Measurements from ENCODE around the gene CPTP.

Gene CPTP

DNA sequence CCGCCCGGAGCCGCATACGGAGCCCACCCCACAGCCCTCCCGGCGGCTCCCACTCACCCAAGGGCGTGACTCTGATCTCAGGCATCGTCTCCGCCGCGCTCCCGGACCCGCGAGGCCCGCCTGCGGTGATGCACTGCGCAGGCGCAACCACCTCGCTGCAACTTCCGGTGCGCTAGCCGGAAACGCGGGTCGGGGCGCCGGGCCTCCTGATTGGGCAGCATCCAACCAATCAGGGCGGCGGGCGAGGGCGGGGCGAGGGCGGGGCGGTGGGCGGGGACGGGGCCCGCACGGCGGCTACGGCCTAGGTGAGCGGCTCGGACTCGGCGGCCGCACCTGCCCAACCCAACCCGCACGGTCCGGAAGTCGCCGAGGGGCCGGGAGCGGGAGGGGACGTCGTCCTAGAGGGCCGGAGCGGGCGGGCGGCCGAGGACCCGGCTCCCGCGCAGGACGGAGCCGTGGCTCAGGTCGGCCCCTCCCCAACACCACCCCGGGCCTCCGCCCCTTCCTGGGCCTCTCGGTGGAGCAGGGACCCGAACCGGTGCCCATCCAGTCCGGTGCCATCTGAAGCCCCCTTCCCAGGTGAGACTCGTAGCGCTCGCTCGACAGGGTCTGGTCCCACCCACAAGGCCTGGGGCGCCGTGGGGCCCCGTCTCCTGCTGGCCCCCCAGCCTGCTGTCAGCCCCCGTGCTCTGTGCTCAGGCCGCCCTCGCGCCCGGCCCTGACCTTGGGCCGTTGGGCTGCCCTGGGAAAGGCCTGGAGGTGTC is at the start of gene CPTP, which contains the start of gene INTS11:
Gene CPTP, plus strand, starts transcription at position 279 of the 764 bp plus-strand sequence. CDS start 2,109 bp downstream, outside the sequence.
Gene INTS11, minus strand, starts transcription at position 137 of the 764 bp plus-strand sequence. Its CDS starts 52 bp downstream, at position 85.
- DNase-seq, result peak; percentile 92

- no peak for DNase-seq
These were observed 49.6 kb upstream of the CPTP start for GRCh38 chr1:1274931-1275431.

GRCh38 chr1:1275836-1276235 is 48.8 kb upstream of the CPTP start:
- no peak for DNase-seq

DNA sequence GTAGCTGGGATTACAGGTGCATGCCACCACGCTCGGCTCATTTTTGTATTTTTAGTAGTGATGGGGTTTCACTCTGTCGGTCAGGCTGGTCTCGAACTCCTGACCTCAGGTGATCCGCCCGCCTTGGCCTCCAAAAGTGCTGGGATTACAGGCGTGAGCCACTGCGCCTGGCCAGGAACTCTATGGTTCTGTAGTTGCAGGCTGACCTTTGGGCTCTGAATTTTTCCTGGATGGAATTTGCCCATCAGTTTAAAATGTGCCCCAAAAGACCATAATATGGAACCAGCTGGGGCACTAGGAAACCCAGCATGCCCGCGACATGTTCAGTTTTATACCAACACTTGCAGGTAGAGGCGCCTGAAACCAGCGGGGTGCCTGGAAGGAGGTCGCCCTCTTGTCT is 46.0 kb upstream of the CPTP start:
- DNase-seq, result no peak

DNA sequence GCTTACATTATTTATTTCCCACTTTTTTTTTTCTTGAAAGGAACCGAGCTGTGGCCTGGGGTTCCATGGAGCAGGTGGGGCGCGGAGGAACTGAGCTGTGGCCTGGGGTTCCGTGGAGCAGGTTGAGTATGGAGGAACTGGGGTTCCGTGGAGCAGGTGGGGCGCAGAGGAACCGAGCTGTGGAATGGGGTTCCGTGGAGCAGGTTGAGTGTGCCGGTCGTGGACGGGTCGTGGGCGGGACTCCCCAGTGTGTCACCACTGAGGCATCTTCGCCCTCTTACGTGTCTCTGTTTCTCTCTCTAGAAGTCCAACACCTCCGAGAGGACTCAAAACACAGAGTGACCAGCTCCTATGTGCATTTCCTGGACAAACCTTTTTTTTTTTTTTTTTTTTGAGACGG is 45.6 kb upstream of the CPTP start:
- no peak for DNase-seq

DNA sequence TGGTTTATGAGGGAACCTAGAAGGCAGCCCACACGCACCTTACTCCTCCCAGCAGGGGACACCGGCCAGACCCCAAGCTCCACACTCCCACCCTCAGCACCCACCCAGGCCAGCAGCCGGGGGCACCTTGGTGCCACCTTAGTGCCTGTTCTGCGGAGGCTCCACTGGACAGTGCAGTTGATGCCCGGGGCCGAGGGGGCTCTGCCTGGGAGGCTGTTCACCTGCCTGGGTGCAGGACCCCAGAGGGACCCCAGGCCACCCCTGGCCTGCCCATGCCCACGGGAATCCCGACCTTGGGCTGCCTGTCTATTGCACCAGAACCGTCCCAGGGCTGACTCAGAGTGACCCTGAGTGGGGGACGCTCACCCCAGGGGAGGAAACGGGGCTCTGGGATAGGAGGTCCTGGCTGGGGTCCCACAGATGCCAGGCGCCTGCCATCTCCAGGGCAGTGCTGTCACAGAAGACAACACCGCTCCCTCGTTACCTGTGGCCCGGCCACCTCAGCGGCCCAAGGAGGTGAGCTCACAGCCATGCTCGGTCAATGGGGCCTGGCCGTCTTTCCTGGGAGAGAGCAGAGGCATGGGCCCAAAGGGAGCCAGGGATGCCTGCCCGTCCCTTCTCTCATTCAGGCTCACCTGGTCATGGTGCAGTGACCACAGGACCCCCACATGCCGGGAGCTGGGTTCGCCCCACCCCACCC is 43.7 kb upstream of the CPTP start:
- no peak for DNase-seq

DNA sequence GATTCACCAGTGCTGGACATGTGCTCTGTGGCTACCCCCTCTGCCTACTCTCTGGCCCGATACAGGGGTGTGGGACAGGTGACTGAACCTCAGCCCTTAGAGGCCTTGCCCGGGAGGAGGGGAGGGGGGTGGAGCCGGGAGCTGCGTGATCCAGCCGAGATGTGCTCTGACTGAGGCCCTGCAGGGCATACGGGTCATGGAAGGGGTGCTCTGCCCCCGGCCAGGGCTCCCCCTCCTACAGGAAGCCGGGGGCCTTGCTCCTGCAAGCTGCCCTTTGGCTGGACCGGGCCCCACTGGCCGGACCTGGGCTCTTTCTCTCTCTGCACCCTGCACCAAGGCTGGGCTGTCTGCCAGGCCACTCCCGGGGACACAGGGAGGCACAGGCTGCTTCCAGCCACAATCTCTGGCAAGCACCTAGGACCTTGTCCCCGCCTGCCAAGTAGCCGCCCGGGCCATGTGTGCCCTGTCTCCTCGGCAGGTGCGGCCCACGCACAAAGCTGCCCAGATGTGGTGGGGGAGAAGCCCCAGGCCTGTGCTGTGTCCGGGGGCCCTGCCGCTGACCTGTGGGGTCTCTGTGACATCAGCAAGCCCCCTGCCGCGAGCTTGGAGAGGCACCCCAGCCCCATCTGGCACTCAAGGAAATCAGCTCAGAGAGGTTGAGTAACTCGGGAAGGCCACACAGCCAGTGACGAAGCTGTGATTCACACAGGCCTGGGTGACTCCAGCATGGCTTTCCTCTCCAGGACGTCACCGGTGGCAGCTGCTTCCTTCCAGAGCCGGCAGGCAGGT is 42.9 kb upstream of the CPTP start:
- DNase-seq, result no peak

- no peak for DNase-seq
These were observed 41.6 kb upstream of the CPTP start for GRCh38 chr1:1282998-1283397.

GRCh38 chr1:1283821-1284220 is 40.8 kb upstream of the CPTP start:
- DNase-seq, result no peak

GRCh38 chr1:1284221-1285101 is 40.1 kb upstream of the CPTP start:
- no peak for DNase-seq

- no peak for DNase-seq
These were observed 39.5 kb upstream of the CPTP start for GRCh38 chr1:1285102-1285571.

- DNase-seq, result no peak
These were observed 38.8 kb upstream of the CPTP start for GRCh38 chr1:1285611-1286311.

GRCh38 chr1:1286313-1287261 is 38.0 kb upstream of the CPTP start:
- no peak for DNase-seq

DNA sequence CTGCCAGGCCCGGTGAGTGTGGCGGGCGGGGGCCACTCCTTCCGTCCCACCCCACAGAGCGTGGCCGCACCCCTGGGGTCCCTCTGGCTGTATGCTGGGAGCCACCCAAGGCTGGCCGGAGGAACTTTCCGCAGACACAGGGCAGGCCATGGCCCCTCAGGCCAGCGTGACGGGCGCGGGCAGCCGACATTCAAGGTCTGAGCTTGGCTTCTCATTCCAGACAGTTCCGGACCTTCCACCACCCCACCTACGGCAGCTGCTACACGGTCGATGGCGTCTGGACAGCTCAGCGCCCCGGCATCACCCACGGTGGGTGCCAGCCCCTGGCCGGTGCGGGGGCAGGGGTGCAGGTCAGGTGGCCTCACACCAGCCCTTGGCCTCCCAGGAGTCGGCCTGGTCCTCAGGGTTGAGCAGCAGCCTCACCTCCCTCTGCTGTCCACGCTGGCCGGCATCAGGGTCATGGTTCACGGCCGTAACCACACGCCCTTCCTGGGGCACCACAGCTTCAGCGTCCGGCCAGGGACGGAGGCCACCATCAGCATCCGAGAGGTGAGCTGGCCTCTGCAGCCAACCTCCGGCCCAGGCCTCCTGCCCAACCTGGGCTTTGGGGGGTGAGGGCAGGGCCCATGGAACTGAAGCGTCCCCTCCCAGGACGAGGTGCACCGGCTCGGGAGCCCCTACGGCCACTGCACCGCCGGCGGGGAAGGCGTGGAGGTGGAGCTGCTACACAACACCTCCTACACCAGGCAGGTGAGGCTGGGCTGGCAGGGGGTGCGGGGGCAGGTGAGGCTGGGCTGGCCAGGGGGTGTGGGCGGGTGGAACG is 37.1 kb upstream of the CPTP start:
- DNase-seq, result no peak

DNA sequence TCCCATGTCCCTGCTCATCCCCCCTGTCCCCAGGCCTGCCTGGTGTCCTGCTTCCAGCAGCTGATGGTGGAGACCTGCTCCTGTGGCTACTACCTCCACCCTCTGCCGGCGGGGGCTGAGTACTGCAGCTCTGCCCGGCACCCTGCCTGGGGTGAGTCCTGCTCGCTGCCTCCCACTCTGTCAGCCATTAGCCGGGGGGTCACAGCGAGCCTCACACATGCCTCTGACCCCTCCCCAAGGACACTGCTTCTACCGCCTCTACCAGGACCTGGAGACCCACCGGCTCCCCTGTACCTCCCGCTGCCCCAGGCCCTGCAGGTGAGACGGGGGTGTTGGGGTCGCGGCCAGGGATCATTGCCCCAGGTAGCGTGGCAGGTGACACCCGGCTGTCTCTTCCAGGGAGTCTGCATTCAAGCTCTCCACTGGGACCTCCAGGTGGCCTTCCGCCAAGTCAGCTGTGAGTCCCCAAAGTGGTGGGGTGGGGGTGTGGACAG is 34.3 kb upstream of the CPTP start:
- DNase-seq, result peak; percentile 28

GRCh38 chr1:1291023-1291528 is 33.5 kb upstream of the CPTP start:
- no peak for DNase-seq

DNA sequence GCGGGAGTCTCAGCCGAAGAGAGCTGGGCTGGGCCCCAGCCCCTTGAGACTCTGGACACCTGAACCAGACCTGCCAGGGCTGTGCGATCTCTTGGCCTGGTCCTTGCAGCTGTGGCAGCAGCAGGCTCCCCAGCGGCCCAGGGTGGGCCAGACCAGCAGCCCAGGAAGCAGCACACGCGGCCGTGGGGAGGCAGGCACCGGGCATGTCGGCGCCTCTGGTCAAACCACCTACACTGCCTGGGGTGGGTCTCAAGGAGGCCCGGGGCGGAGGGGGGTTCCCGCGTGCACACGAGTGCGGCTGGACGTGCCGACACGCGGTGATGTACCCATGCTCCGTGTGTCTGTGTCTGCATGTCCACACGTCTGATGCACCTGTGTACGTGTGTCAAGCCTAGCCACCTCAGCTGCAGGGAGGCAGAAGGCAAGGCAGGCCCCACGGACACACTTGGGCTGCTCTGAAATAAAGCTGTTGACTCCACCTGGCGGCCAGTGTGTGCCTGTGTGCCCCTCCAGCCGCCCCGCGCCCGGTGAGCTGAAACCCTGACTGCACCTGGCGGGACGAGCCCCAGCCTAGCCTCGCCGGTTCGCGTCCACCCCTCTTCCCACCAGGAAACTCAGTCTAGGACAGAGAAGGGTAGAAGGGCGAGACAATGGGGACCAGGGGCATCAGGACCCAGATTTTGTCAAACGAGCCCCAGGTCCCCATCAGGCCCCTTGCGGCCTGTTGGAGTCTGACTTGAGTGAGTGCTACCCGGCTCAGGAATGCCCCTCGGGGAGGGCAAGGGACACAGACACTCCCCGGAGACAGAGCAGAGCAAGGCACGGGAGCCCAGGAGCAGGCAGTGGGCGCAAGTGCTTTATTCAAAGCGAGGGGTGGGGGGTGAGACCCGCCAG is 32.8 kb upstream of the CPTP start:
- DNase-seq, result peak; percentile 54

GRCh38 chr1:1292442-1292779 is 32.2 kb upstream of the CPTP start:
- DNase-seq, result no peak

All from activated effector memory CD4-positive, alpha-beta T cell treated with Interleukin-2 at 50 U/mL for 16 hours (primary cell).